ENCODE measurements around the gene DCXR. TPM values are rescaled to one million over a fixed set of nuclear protein-coding genes. Genes with fewer than 3 reads are reported as not detected.
A peak's percentile ranks its signal among the peaks of the same experiment; 100 is the strongest.

The DCXR gene
- total and polyA plus RNA-seq, 2 of the 13 experiments (the other 11 are each of a cell fraction or from before 2014, with no cell fraction given) = 287 to 311 TPM

- no peak; the same call in 1 of the 2 replicates for TF ChIP-seq DNMT1 (CRISPR knock-in tag; IDR thresholded peaks at IDR 0.05)
- 0 out of 2 replicates have a peak, but pooled peaks have one; percentile 10 for TF ChIP-seq ZNF546 (CRISPR knock-in tag; conservative IDR thresholded peaks at IDR 0.05)
- peak; percentile 99 for TF ChIP-seq AGO2 (optimal IDR thresholded peaks at IDR 0.05; ENCODE audit: low read depth, low read length)
- peak; percentile 100 for TF ChIP-seq HNRNPL (IDR thresholded peaks at IDR 0.05; ENCODE audit: low read depth, low read length)
- TF ChIP-seq ZBTB4 (CRISPR knock-in tag; IDR thresholded peaks at IDR 0.05; ENCODE audit: borderline replicate concordance) = peak; percentile 36
- TF ChIP-seq JDP2 (CRISPR knock-in tag; IDR thresholded peaks at IDR 0.05; ENCODE audit: borderline replicate concordance) = no peak
- no peak for TF ChIP-seq PREB (CRISPR knock-in tag; IDR thresholded peaks at IDR 0.05)
- no peak for TF ChIP-seq GZF1 (CRISPR knock-in tag; IDR thresholded peaks at IDR 0.05)
- 0 out of 2 replicates have a peak, but pooled peaks have one; percentile 25 for TF ChIP-seq REL (CRISPR knock-in tag; conservative IDR thresholded peaks at IDR 0.05)
- TF ChIP-seq CENPX (CRISPR knock-in tag; IDR thresholded peaks at IDR 0.05) = no peak
- TF ChIP-seq CTCF (CRISPR knock-in tag; IDR thresholded peaks at IDR 0.05) = peak; percentile 96
- no peak for TF ChIP-seq MNT (IDR thresholded peaks at IDR 0.05)
- TF ChIP-seq ZNF549 (CRISPR knock-in tag; IDR thresholded peaks at IDR 0.05) = no peak
- TF ChIP-seq NPAS2 (CRISPR knock-in tag; IDR thresholded peaks at IDR 0.05; ENCODE audit: borderline replicate concordance) = no peak
- 0 out of 2 replicates have a peak, but pooled peaks have one; percentile 42 for TF ChIP-seq RXRB (CRISPR knock-in tag; IDR thresholded peaks at IDR 0.05; ENCODE audit: borderline replicate concordance)
- TF ChIP-seq EED (CRISPR knock-in tag; IDR thresholded peaks at IDR 0.05) = no peak
- no peak for TF ChIP-seq ZFP1 (CRISPR knock-in tag; IDR thresholded peaks at IDR 0.05)
- no peak for TF ChIP-seq ZBTB8A (CRISPR knock-in tag; IDR thresholded peaks at IDR 0.05; ENCODE audit: borderline replicate concordance, low read depth)
- peak; percentile 21 for TF ChIP-seq AKAP8 (CRISPR knock-in tag; IDR thresholded peaks at IDR 0.05)
- no peak for TF ChIP-seq DPF2 (CRISPR knock-in tag; IDR thresholded peaks at IDR 0.05; ENCODE audit: borderline replicate concordance, low read depth)
- no peak for TF ChIP-seq ZNF737 (CRISPR knock-in tag; IDR thresholded peaks at IDR 0.05; ENCODE audit: borderline replicate concordance)
- no peak for TF ChIP-seq ZNF253 (CRISPR knock-in tag; IDR thresholded peaks at IDR 0.05; ENCODE audit: borderline replicate concordance)
Measured at GRCh38 chr17:82019690-82020571, 17.6 kb downstream of the DCXR start (continued).
